ENCODE results near the gene FAM237B.

Gene FAM237B

GRCh38 chr7:90347759-90348158 is 26.7 kb upstream of the FAM237B start:
- no peak overlapping the region for H2AFZ ChIP-seq (ENCODE audit: low read length)

GRCh38 chr7:90346336-90347125 is 25.4 kb upstream of the FAM237B start, which contains the start of gene GTPBP10:
GTPBP10 (plus strand) TSS chr7:90346716; CDS start chr7:90346742, 26 bp downstream.
- Histone ChIP-seq H2AFZ (ENCODE audit: low read length) (peak within 1 kb of the TSS; percentile 92), H3K36me3 (ENCODE audit: insufficient read depth, low read length) (no peaks in the 10 kb centered on the region), H3K27me3 (ENCODE audit: insufficient read depth, low read length, poor library complexity, severe bottlenecking) (no peaks in the 10 kb centered on the region), H3K4me1 (ENCODE audit: insufficient read depth, low read length, poor library complexity, severe bottlenecking) (peaks cover 27% of the 10 kb centered on the region), H3K4me2 (ENCODE audit: low read depth, low read length, poor library complexity, severe bottlenecking) (peak within 1 kb of the TSS; percentile 79), H3K9ac (ENCODE audit: low read depth, low read length, poor library complexity, severe bottlenecking) (peak within 1 kb of the TSS; percentile 91), H3F3A (ENCODE audit: low read depth) (no peaks in the 10 kb centered on the region), H3K4me3 (ENCODE audit: low read length, poor library complexity, severe bottlenecking) (peak within 1 kb of the TSS; percentile 94), H3K79me2 (ENCODE audit: insufficient read depth, low read length) (peaks cover 36% of the 10 kb centered on the region), H3K9me3 (ENCODE audit: insufficient read depth, low read depth, low read length) (no peaks in the 10 kb centered on the region), H4K20me1 (ENCODE audit: insufficient read depth, low read length, poor library complexity, severe bottlenecking) (peaks cover 5% of the 10 kb centered on the region), H3K9me2 (replicated peaks; ENCODE audit: low read depth, low read length) (no peaks in the 10 kb centered on the region)
- TF ChIP-seq CTCF (conservative IDR thresholded peaks at IDR 0.05; ENCODE audit: low read length) (peak; percentile 76), EZH2phosphoT487 (IDR thresholded peaks at IDR 0.05; ENCODE audit: borderline replicate concordance) (no peak)

More at GRCh38 chr7:90347759-90348158, 26.7 kb upstream of the FAM237B start:
- no peaks in the 10 kb centered on the region for H3K27me3 ChIP-seq (ENCODE audit: insufficient read depth, low read length, poor library complexity, severe bottlenecking)
- no peaks in the 10 kb centered on the region for H3K9me2 ChIP-seq (replicated peaks; ENCODE audit: low read depth, low read length)
- H3K9me3 ChIP-seq (ENCODE audit: insufficient read depth, low read depth, low read length) = no peaks in the 10 kb centered on the region
- peak overlapping the region; percentile 79 for H3K4me2 ChIP-seq (ENCODE audit: low read depth, low read length, poor library complexity, severe bottlenecking)
- H3K4me1 ChIP-seq (ENCODE audit: insufficient read depth, low read length, poor library complexity, severe bottlenecking) = peaks cover 27% of the 10 kb centered on the region
- no peaks in the 10 kb centered on the region for H3F3A ChIP-seq (ENCODE audit: low read depth)
- H3K36me3 ChIP-seq (ENCODE audit: insufficient read depth, low read length) = no peaks in the 10 kb centered on the region
- H3K4me3 ChIP-seq (ENCODE audit: low read length, poor library complexity, severe bottlenecking) = peak overlapping the region; percentile 94
- peak overlapping the region; percentile 91 for H3K9ac ChIP-seq (ENCODE audit: low read depth, low read length, poor library complexity, severe bottlenecking)
- H4K20me1 ChIP-seq (ENCODE audit: insufficient read depth, low read length, poor library complexity, severe bottlenecking) = peaks cover 9% of the 10 kb centered on the region
- peaks cover 36% of the 10 kb centered on the region for H3K79me2 ChIP-seq (ENCODE audit: insufficient read depth, low read length)
- no peak for TF ChIP-seq EZH2phosphoT487 (IDR thresholded peaks at IDR 0.05; ENCODE audit: borderline replicate concordance)
- no peak for TF ChIP-seq CTCF (conservative IDR thresholded peaks at IDR 0.05; ENCODE audit: low read length)

GRCh38 chr7:90345595-90346335 is 24.7 kb upstream of the FAM237B start:
- peak overlapping the region; percentile 91 for H3K9ac ChIP-seq (ENCODE audit: low read depth, low read length, poor library complexity, severe bottlenecking)
- H2AFZ ChIP-seq (ENCODE audit: low read length) = peak overlapping the region; percentile 92
- no peaks in the 10 kb centered on the region for H3F3A ChIP-seq (ENCODE audit: low read depth)
- H3K27me3 ChIP-seq (ENCODE audit: insufficient read depth, low read length, poor library complexity, severe bottlenecking) = no peaks in the 10 kb centered on the region
- peaks cover 33% of the 10 kb centered on the region for H3K79me2 ChIP-seq (ENCODE audit: insufficient read depth, low read length)
- H4K20me1 ChIP-seq (ENCODE audit: insufficient read depth, low read length, poor library complexity, severe bottlenecking) = peaks cover 5% of the 10 kb centered on the region
- peaks cover 27% of the 10 kb centered on the region for H3K4me1 ChIP-seq (ENCODE audit: insufficient read depth, low read length, poor library complexity, severe bottlenecking)
- TF ChIP-seq EZH2phosphoT487 (IDR thresholded peaks at IDR 0.05; ENCODE audit: borderline replicate concordance) (no peak), CTCF (conservative IDR thresholded peaks at IDR 0.05; ENCODE audit: low read length) (no peak)
- H3K36me3 ChIP-seq (ENCODE audit: insufficient read depth, low read length) = no peaks in the 10 kb centered on the region
- peak overlapping the region; percentile 70 for H3K4me2 ChIP-seq (ENCODE audit: low read depth, low read length, poor library complexity, severe bottlenecking)
- no peaks in the 10 kb centered on the region for H3K9me2 ChIP-seq (replicated peaks; ENCODE audit: low read depth, low read length)
- no peaks in the 10 kb centered on the region for H3K9me3 ChIP-seq (ENCODE audit: insufficient read depth, low read depth, low read length)
- H3K4me3 ChIP-seq (ENCODE audit: low read length, poor library complexity, severe bottlenecking) = peak overlapping the region; percentile 94

All from Loucy (cell line).